Fibroblast of the aortic adventitia (primary cell): Measurements from ENCODE around the gene PELI2. TPM values are rescaled to one million over a fixed set of nuclear protein-coding genes. Genes with fewer than 3 reads are reported as not detected.

Experiments used
- DNase-seq: peaks from one replicate; pipeline ENCODE4 v3.0.0-alpha.2; 2010; ENCODE audit warnings: low read depth
- H3K4me3 ChIP-seq: 2 replicates; pipeline ENCODE4 v1.5.1; 2011; ENCODE audit warnings: low read depth, mild to moderate bottlenecking, control low read depth, low read length, moderate library complexity
- CTCF ChIP-seq: IDR thresholded peaks from 2 replicates; pipeline ENCODE4 v1.5.1; 2011; ENCODE audit warnings: mild to moderate bottlenecking, low read length, control low read depth, inconsistent platforms; ENCODE audit not compliant: insufficient read depth
- total RNA-seq: library from RNA; depleted of rRNA; stranded (reverse); fragments of >200 nt; gene quantifications from 2 replicates; pipeline ENCODE4 v1.2.3, GENCODE V29; 2012; ENCODE audit warnings: low replicate concordance

Gene PELI2
- total RNA-seq, 1 donor: 14.0 TPM

GRCh38 chr14:56290195-56290594 lies 172.0 kb downstream of the PELI2 start:
- no peak for DNase-seq
- H3K4me3 ChIP-seq: no peak overlapping the region
- TF ChIP-seq CTCF: no peak

- no peak for TF ChIP-seq CTCF
- H3K4me3 ChIP-seq: no peak overlapping the region
- no peak for DNase-seq
Observed at GRCh38 chr14:56292970-56293369, 174.8 kb downstream of the PELI2 start.

- no peak for DNase-seq
- H3K4me3 ChIP-seq: no peak overlapping the region
- TF ChIP-seq CTCF: no peak
Observed at GRCh38 chr14:56293506-56293905, 175.3 kb downstream of the PELI2 start.

- no peak overlapping the region for H3K4me3 ChIP-seq
- TF ChIP-seq CTCF: no peak
- no peak for DNase-seq
Observed at GRCh38 chr14:56294128-56294527, 175.9 kb downstream of the PELI2 start.

GRCh38 chr14:56295743-56296142 lies 177.5 kb downstream of the PELI2 start:
- TF ChIP-seq CTCF: no peak
- no peak for DNase-seq
- H3K4me3 ChIP-seq: no peak overlapping the region

GRCh38 chr14:56297449-56297848 lies 179.2 kb downstream of the PELI2 start:
- TF ChIP-seq CTCF: no peak
- no peak overlapping the region for H3K4me3 ChIP-seq
- DNase-seq: no peak

GRCh38 chr14:56299306-56299984 lies 181.2 kb downstream of the PELI2 start:
- TF ChIP-seq CTCF: no peak
- no peak for DNase-seq
- H3K4me3 ChIP-seq: no peak overlapping the region
